NCI-H1694 treated with DMSO at 0.1 percent for 48 hours (cell line): Measurements from ENCODE around the gene ITIH3.

Experiments
- DNase-seq: peaks from one replicate; lab custom pipeline; 2025; lab: John Stamatoyannopoulos, UW

Gene ITIH3

DNA sequence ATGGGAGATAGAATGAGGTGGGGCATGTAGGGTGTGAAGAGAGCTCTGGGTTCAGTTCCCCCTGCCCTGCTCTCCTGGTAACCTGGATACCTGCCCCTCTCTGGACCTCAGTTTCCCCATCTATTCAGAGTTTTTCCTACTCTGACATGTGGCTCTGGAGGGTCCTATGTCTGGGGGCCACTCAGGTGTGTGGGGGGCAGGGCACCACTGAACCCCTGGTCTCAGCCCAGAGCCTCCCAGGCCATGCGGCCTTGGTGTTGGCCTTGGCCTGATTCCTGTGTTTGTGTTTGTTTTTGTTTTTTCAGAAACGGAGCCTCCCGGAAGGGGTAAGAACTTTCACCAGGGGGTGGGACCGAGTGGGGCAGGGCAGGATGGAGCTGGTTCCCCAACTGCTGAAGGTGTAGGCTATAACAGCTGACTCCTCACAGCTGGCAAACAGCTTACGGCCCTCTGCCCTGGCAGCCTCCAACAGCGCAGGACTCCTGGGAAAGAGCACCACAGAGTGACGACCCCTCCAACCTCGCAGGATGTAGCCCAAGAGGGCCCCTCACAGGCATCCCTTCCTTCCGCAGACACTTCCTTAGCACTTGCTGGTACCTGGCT lies 803 bp downstream of the ITIH3 start:
- DNase-seq: no peak

DNA sequence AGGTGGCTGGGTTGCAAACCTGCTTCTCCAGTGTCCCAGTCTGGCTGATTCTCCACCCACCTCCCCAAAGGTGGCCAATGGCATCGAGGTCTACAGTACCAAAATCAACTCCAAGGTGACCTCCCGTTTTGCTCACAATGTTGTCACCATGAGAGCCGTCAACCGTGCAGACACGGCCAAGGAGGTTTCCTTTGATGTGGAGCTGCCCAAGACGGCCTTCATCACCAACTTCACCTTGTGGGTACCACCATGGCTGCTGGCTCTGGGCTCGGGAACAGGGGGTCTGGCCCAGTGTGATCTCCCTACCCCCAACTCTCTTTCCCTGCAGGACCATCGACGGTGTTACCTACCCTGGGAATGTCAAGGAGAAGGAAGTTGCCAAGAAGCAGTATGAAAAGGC lies 1.8 kb downstream of the ITIH3 start:
- no peak for DNase-seq

DNA sequence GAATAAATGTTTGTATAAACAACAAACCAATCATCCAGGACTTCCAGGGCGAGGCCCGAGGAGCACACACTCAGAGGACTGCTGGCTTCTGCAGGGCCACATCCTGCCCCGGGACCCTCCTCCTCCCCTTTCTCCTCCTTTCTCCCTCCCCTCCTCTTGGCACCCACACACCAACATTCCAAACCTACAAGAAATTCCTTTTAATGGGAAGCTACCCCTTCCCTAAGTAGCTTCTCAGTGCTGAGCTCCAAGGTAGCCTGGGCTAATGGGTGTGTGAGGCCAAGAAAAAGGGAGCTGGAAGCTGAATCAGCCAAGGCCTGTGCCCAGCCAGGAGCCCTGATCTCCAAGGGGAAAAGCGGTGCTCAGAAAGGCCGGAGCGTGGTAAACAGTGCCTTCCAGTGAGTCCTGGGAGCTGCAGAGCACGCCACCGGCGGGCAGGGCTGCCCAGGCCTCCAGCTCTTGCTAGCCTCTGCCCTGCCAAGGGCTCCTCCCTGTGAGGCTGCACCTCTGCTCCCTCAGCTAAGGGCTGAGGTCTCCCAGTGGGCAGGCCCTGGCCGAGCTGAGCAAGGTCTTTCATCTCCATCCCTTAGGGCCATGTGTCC lies 3.9 kb downstream of the ITIH3 start:
- no peak for DNase-seq

DNA sequence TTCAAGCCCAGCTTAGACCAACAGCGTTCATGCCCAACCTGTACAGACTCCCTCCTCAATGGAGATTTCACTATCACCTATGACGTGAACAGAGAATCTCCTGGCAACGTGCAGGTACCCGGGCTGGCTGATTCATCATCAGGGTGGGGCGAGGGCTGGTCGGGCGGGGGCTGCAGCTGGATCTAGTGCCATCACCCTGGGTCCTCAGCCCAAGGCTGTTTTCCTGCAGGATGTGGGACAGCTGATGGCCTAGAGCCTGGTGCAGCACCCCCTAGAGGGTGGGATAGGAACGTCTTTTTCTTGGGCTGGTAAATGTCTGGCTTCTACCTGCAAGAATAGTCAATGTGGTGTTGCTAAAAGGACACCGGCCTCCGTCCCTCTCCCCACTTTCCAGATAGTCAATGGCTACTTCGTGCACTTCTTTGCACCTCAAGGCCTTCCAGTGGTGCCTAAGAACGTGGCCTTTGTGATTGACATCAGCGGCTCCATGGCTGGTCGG lies 4.4 kb downstream of the ITIH3 start:
- DNase-seq: peak; percentile 0

DNA sequence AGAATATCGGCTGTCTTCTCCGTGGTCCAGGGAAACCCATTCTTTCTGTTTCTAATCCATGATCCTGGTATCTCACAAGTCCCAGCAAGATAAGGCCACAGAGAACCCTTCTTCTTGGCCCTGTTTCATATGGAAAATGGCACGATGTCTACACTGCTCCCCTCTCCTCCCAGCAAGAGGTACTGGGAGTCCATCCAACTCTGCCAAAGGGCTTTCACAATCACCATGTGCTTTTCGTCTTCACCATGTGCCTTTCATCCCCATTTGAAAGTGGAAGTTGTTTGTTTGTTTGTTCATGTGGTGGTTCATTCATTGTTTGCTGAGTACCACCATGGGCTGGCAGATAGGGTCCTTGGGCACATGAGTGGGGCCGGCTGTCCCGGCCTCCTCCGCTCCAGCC lies 5.5 kb downstream of the ITIH3 start:
- no peak for DNase-seq

DNA sequence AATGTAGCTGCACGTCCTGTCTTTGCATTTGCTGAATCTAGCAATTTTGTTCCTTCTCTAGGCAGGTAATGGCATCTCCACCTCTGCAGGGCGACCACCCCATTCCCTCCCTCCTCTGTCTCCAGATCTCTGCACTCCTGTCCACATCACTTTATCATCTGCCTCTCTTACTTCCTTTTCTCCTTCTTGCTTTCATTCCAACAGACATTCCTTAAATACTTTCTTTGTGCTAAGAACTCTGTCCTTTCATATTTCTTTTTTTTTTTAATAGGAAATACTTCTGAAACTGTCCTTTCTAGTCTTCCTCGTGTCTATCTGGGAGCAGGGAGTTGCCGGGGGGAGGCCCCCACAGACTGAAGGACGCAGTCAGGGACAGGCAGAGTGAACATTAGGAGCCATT lies 7.2 kb downstream of the ITIH3 start:
- DNase-seq: no peak

DNA sequence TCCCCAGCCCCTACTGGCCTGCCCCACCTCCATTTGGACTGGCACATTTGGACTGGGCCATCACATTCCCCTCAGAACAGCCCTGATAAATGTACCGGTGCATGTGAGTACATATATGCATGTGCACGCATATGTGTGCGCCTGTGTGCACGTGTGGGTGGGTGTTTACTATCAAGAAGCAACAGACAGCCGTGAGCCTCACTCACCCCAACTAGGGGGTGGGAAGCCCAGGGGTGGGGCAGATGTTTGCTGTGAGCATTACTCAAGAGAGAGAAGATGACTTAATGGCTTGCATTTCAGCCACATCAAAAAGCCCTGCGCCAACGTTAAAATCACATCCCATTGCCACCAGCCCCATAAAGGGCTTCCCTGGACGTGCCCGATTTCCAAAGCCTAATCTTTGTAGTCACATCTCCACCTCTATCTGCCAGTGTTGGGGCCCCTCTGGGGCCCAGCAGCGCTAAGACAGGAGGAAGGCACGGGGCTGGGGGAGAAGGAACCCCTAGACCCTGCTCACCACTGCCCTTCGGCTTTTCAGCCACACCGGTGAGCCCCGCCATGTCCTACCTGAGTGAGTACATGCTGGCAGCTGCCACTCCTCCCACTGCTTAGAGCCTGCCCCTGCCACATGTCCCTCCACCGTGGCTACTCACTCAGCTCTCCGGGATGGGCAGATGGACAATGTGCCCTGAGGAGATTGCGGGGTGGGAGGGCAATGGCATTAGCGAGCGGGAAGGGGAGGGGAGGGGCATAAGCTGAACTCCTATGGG lies 10.9 kb downstream of the ITIH3 start:
- no peak for DNase-seq

DNA sequence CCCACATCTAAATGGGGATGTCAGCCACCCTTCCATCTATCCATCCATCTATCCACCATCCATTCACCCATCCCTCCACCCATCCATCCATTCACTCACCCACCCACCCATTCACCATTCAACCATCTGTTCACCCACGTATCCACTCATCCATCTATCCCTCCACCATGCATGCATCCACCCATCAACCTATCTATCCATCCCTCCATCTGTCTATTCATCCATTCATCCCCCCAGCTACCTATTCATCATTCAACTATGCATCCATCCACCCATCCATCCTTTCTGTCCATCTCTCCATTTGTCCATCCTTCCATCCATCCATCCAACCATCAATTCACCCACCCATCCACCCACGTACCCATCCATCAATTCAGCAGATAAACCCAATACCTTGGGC lies 14.6 kb downstream of the ITIH3 start:
- DNase-seq: no peak

DNA sequence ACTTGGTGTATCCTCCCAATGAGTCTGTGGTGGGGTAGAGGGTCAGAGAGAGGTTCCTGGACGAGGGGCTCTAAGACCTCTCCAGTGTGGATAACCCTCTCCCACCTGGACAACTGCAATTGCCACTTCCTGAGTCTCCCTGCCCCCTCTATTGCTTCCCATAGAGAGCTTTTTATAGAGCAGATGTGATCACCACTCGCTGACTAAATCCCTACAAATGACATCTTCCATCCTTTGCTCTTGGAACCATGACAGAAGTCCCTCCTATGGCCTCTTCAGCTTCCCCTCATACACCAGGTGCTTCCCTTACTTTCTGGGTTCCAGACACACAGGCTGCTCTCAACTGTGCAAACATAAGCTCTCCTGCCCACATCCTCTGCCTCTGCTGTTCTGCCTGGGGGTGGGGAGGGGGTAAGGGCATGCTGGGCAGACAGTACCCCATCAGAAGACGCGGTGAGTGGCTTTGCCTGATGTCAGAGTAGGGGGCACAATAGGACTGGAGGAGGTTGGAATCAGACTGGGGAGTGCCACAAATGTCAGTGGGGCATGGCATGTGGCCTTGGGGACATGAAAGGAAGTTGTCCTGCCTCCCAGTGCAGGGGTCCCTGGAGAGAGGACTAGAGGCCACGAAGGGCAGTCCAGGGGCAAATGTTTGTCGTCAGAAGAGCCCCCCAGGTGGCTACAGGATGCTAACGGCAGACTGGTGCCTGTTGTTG lies 15.2 kb downstream of the ITIH3 start:
- no peak for DNase-seq

DNA sequence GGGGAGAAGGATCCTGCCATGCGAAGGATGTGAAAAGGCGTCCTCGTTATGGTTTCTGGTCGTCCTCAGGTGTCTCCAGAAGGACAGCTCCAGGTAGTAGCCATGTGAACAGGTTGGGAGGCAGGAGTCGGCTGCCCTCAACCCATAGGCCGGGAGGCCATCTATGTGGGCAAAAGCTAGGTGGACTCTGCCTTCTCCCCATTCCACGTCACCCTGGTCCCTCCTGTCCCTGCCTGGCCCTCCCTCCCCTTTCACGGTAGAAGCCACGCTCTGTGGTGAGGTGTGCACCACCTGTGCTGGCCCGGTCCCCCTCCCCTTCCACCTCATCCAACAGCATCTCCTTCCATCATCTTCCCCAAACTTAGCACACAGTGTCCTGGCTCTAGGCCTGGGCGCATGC lies 16.3 kb downstream of the ITIH3 start:
- DNase-seq: no peak

DNA sequence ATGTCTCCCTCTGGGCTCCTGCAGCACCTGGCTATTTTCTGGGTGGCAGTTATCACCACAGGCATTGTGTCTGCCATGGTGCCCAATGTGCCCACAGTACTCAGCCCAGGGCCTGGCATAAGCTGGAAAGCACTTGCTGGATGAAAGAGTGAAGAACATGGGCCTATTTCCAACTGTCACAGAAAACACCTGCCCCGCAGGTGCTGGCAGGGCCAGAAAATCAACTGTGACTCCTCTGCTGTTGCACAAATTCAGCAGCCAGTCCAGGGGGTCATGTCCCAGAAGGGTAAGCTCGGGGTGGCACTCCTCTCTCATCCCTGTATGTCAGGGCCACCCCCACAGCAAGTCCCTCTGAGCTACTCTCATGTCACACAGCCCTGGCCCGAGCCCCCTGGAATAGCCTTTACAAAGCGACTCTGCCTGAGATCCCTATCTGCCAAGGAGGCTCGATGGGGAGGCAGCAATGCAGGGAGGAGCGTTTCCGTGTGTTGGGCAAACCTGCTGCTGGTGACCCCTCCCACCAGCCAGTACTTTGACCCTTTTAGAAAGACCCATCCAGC lies 16.9 kb downstream of the ITIH3 start:
- DNase-seq: no peak

DNA sequence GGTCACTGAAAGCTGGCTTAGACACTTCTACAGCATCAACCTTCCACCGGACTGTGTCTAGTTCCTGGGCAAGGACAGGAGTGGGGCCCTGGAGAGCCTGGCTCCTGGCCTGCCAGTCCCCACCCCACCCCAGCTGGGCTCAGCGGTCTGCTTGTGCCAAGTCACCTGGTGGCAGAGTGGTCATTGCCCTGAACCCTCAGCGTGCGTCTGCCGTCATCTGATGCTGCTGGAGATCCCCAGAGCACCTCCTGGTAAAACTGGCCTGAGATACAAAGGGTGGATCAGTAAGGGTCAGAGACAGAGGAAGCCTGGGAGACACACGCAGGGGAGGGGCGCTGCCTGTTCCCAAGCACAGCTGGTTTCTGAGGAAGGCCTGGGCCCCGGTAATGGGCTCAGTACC lies 19.2 kb downstream of the ITIH3 start:
- DNase-seq: no peak

DNA sequence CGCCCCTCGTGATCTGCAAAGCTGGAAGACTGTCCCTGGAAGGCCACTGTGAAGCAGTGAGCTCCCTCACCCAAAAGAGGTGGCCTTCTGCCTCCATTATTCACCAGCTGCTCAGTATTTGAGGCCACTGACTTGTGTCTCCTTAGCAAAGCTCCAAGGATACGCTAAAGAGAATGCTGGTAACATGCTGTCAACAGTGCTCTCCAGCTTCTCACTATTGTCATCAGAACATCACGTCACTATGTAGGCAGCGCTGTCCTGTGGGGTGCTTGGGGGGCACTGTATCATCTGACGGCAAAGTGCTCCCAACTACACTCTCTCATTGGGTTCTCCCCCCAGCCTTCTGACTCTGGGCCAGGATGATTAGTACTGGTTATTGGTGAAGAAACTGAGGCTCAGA lies 21.6 kb downstream of the ITIH3 start:
- no peak for DNase-seq

DNA sequence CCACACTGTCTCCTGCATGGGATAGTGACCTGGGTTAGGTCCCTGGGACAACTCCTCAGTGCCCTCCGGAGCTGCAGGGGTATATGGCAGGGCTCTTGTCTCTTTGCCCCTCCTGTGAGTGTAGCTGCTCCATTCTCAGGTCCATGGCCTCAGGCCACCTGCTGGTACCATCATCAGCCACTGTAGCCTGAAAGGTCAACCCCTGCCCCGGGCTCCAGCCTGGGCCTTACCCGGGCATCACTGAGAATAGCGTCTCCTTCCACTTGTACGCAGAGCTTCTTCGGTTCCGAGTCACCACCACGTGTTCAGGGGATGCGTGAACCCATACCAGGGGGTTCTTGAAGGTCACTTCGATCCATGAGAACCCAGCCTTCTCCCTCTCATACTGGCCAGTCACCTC lies 22.1 kb downstream of the ITIH3 start:
- DNase-seq: no peak

DNA sequence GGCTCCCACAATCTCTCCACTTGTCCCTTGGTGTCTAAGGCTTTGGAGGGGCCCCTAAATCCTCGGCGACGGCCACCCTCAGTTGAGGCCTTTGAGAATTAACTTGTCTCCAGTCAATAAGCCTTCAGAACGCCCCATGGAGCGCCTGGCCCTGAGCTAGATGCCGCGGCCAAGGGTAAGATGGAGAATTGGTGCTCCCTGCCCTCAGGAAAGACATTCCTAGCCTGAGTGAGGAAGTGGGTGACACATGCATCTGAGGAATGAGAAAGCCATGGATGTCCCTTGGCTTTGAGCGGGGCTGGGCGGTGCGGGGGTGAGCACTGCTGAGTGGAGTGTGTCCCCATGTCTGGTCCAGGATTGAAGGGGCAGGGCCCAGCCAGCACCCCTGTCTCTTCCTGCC lies 22.6 kb downstream of the ITIH3 start:
- DNase-seq: no peak

DNA sequence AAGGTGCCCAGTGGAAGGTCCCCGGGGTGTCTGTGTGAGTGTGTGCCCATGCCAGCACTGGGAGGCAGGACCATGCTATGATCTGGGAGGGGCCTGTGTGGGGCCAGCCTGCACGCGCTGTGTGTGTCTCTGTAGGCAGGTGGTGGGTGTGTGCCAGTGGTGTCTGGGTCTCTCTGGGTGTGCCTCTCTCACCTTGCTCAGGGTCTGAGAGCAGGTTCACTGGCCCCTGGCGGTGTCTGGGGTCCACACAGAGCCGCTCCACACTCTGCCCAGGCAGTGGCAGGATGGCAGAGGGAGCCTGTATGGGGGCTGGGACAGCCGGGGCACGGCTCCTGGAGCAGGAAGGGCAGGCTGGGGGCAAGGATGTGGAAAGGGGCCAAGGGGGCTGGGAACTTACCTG lies 23.3 kb downstream of the ITIH3 start:
- no peak for DNase-seq

DNA sequence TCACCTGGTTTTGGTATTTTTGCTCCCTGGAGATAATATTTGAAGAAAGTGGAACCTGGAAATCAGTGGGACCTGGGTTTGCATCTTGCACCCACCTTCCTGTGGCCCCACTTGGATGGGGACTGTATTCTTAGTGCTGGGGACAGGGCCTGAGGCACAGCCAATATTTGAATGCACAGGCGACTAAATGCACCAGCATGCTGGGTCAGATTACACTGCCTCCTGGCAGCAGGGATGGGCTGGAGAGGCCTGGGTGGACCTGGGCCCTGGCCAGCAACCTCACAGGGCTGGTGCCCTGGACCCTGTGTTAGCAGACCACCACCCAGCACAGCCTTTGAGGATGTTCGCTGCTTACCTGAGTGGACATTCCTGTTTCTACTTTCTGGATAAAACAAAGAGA lies 25.3 kb downstream of the ITIH3 start:
- DNase-seq: no peak

DNA sequence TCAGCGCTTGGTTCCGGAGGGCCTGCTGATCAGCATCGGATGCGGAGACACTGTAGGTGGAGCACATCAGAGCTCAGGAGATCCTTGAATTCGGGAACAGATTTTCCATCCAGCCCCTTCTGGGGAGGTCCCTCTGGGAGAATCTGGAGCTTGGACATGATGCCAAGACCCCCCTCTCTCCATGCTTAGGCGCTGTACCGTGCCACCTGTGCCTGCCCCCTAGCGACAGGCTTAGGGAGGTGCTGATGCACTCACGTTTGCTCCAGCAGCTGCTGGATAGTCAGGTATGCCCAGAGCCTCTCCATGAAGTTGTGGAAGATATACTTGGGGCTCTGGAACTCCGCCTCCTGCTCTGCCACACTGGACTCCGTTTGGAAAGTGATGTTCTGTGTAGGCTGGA lies 26.1 kb downstream of the ITIH3 start:
- DNase-seq: peak; percentile 24

DNA sequence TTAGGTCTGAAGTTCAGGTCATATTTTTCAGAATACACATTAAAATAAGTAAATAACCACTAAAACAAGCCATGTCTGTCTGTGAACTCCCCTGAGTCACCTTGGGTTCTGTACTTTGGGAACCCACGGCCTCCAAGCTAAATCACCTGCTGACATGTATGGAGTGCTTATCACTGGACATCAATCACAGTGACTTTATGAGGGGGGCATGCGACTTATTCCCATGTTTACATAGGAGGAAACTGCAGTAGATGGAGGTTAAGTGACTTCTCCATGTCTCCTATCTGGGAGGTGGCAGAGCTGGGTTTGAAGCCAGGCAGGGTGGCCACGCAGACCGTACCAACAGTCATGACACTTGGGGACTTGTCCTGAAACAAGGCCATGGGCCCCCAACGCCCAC lies 27.8 kb downstream of the ITIH3 start:
- DNase-seq: no peak

DNA sequence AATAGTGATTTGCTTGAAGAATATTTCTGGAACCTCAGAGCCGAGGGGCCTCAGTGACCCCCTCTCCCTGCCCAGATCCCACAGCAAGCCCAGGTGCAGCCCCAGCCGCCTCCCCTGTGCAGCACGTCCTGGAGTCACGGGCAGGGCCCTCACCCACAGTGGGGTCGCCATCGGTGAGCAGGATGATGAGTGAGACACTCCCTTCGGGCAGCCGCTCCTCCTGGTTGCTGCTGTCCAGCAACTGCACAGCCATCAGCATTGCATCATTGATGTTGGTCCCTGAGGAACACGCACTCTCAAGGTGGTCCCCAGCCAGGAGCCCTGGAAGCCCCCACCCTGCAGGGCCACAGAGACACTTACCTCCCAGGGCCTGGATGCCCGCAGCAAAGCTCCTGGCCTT lies 29.4 kb downstream of the ITIH3 start:
- no peak for DNase-seq

DNA sequence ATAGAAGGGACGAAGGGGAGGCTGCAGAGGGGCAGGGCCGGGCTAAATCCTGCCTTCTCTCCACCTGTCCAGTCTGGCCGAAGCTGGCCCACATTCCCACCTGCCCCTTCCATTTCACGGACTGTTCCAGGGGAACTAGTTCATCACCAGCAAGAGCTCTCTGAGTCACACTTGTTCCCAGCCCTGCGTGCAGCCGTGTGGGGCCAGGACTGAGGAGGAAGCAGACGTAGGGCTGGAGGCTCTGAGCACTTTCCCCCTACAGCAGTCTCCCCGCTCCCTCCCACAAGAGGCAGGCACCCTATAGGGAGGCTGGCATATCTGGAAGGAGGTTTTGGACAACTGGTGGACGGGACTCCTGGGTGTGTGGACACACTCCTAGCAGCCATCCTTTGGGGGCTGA lies 32.8 kb downstream of the ITIH3 start:
- DNase-seq: no peak

DNA sequence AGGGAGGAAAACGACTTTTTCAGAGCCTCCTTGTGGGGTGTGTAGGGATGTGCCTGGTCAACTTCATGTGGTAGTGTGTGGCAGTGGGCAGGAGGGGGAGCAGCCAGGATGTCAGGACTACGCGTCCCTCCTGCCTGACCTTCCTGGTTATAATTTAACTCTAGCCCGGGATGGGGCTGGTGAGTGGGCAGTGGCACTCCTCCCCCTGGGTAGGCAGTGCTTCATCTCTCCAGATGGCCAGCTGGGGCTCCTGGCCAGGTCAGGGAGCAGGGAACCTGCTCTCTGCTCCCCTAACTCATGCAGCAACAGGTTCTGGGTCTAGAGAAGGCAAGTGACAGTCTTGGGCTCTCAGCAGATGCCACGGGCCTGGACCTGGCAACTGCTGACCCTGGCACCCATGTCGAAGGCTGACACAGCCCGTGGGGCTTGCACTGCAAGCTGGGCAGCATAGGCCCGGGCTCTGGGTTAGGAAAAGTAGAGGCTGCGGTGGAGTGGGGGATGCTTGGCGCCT lies 33.3 kb downstream of the ITIH3 start:
- no peak for DNase-seq
